Measurements from ENCODE around the gene COL6A2. TPM values are rescaled to one million over a fixed set of nuclear protein-coding genes. Genes with fewer than 3 reads are reported as not detected.
A peak's percentile ranks its signal among the peaks of the same experiment; 100 is the strongest.

Gene COL6A2
- total and polyA plus RNA-seq, 8 donors, result 79.3 to 3,737 (median 398) TPM

DNA sequence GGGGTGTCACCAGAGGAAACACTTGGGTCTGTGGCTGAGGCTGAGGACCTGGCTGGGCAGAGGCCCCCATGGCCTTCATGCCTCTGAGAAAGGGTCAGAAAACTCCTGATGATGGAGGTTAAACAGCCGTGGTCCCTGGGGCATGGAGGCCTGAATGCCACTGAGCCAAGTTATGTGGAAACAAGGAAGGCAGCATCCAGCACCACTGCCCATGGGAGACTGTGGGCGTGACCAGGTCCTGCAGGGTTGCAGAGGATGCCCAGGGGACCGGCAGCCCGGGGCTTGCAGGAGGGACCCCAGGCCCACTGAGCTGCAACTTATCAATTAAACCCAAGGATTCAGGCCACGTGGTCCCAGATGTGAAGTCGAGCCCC, 18.9 kb upstream of the COL6A2 start:
- DNase-seq, result no peak
- no peaks in the 10 kb centered on the region for H3K9me3 ChIP-seq
- peaks cover 0 to 22% (median 10%) of the 10 kb centered on the region in 3 donors for H3K27me3 ChIP-seq
- 52 to 74% (median 71%) methylated on average over 2 to 6 of the region's 6 CpGs for WGBS, 5 donors
- H3K4me1 ChIP-seq, result peaks cover 0 to 25% (median 16%) of the 10 kb centered on the region in 4 donors
- intact Hi-C loops (cut with DNase I; ENCODE audit: low total_unique reads), result no loop called here
- H3K27ac ChIP-seq, result no peak overlapping the region
- no peak for TF ChIP-seq POLR2AphosphoS5 (IDR thresholded peaks at IDR 0.05)
- TF ChIP-seq, protein P1, sequence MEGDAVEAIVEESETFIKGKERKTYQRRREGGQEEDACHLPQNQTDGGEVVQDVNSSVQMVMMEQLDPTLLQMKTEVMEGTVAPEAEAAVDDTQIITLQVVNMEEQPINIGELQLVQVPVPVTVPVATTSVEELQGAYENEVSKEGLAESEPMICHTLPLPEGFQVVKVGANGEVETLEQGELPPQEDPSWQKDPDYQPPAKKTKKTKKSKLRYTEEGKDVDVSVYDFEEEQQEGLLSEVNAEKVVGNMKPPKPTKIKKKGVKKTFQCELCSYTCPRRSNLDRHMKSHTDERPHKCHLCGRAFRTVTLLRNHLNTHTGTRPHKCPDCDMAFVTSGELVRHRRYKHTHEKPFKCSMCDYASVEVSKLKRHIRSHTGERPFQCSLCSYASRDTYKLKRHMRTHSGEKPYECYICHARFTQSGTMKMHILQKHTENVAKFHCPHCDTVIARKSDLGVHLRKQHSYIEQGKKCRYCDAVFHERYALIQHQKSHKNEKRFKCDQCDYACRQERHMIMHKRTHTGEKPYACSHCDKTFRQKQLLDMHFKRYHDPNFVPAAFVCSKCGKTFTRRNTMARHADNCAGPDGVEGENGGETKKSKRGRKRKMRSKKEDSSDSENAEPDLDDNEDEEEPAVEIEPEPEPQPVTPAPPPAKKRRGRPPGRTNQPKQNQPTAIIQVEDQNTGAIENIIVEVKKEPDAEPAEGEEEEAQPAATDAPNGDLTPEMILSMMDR (IDR thresholded peaks at IDR 0.05), result no peak
- H3K36me3 ChIP-seq, result no peaks in the 10 kb centered on the region
- no peak overlapping the region for H3K4me3 ChIP-seq

DNA sequence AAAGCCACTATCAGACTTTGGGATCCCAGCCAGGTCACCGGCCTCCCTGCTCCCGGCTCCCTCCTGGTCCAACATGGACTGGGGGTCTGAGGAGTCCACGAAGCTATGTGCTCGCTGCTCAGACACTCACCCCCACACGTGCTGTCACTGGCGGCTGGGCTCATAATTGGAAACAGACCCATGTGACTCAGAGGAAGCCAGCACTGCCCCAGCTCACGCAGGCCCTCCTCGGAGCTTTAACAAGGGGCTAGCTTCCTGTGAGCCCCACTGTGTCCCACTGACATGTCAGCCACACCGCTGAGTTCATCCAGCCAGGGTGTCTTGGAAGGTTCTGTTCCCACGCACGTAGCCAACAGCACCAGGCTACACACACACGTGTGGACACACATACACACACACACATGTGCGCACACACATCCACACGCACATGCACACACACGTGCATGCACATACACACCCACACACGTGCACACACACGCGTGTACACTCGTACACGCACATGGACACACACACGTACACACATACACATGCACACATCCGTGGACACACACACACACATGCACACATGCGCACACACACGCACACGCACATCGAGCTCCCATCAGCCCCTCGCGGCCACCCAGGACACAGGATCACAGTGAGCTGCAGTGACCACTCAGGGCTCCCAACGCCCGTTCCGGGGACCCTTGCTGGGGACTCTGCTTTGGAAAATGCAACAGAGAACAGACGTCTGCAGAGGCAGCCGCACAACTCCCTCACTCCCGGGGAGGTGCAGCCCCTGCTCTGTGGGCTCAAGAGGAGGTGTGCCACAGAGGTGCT, 18.4 kb upstream of the COL6A2 start:
- Histone ChIP-seq H3K4me1 (peaks cover 0 to 25% (median 16%) of the 10 kb centered on the region in 4 donors), H3K4me3 (no peak overlapping the region), H3K36me3 (no peaks in the 10 kb centered on the region), H3K27ac (no peak overlapping the region), H3K27me3 (peaks cover 0 to 28% (median 14%) of the 10 kb centered on the region in 3 donors), H3K9me3 (no peaks in the 10 kb centered on the region)
- TF ChIP-seq POLR2A (IDR thresholded peaks at IDR 0.05), result no peak
- TF ChIP-seq, protein P1 (IDR thresholded peaks at IDR 0.05), result no peak
- intact Hi-C loops (cut with DNase I; ENCODE audit: low total_unique reads), result no loop called here
- WGBS, 5 donors, result 76 to 86% (median 83%) methylated on average over 30 to 34 of the region's 34 CpGs
- DNase-seq, result peak; percentile 24 to 62

DNA sequence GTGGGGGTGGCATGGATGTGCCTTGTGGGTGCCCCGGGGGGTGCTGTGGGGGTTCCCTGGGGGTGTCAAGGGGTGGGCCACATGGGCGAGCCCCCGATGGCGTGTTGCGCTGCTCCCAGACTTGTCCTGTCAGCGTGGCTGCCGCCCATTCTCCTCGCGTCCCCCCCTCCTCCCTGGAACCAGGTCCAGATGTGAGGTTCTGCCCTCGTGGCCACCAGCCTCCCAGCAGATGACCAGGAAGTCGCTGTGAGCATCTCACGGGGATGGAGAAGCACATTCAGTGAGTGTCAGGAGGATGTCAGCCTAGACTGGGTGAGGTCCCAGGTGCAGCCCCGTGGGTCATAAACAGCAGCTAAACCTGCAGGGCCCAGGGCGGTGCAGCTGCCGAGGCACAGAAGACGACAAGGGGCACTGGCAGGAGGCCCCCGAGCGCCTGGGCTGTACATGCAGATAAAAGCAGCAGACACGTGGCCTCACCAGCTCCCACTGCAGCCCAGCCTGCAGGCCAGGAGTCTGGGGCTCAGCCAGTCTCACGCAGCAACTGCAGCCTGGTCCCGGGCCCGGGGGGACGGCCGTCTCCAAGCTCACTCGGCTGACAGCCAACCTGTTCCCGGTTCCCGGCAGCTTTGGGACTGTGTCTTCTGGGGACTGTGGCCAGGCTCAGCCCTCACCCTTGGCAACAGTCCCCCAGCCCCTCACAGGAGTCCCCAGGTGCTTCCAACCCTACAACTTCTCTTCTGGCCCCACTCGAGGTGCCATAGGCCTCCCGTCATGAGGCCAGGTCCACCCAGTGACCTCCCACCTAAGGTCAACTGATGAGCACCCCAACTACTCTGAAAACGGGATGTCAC, 17.5 kb upstream of the COL6A2 start:
- H3K27me3 ChIP-seq, result peaks cover 0 to 32% (median 14%) of the 10 kb centered on the region in 3 donors
- H3K4me1 ChIP-seq, result peaks cover 0 to 25% (median 16%) of the 10 kb centered on the region in 4 donors
- TF ChIP-seq, protein P1 (IDR thresholded peaks at IDR 0.05), result no peak
- no peak for TF ChIP-seq POLR2AphosphoS5 (IDR thresholded peaks at IDR 0.05)
- TF ChIP-seq POLR2A (IDR thresholded peaks at IDR 0.05), result no peak
- no peak for TF ChIP-seq EP300 (IDR thresholded peaks at IDR 0.05)
- H3K36me3 ChIP-seq, result no peaks in the 10 kb centered on the region
- H3K9me3 ChIP-seq, result no peaks in the 10 kb centered on the region
- 43 to 71% (median 57%) methylated on average over 8 to 30 of the region's 30 CpGs for WGBS, 5 donors
- no peak overlapping the region for H3K27ac ChIP-seq
- DNase-seq, result peak; percentile 24 to 65
- no peak overlapping the region for H3K4me3 ChIP-seq
- intact Hi-C loops (cut with DNase I; ENCODE audit: low total_unique reads), result no loop called here

DNA sequence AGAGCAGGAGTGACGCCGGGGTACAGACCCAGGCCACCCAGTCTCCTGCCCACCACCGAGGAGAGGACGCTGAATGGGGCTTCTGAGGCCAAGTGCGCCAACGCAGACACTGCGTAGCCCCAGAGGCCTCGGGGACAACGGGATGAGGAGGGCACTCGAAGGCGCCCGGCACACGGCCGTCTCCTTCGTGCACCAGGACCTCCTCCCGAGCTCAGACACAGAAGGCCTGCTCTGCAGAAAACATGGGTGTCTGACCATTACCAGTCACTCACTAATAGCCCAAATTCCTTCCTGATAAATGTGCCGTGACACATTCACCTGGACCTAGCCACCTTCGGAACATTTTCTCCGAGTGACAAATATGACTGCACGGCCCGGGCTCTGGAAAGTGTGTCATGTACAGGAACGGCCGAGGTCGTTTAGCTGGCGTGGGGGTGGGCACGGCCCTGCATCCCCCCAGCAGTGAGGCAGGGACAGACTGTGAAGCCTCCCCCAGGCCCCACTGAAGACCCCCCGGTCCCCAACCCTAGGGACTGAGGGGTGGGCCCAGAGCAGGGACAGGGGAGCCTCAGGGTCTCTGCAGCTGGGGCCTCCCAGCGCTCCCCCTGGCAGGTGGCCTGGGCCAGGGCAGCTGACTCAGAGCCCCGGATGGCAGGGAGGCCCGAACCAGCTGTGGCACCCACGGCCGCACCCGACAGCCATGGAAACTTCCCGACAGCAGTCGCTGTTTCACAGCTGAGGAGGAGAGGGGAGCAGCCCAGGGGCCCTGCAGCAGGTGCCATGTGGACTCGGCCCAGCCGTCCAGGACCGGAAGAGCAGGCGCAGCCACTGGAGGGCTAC, 16.7 kb upstream of the COL6A2 start:
- no peak overlapping the region for H3K4me3 ChIP-seq
- H3K9me3 ChIP-seq, result no peaks in the 10 kb centered on the region
- peaks cover 0 to 25% (median 16%) of the 10 kb centered on the region in 4 donors for H3K4me1 ChIP-seq
- H3K27me3 ChIP-seq, result peaks cover 0 to 32% (median 14%) of the 10 kb centered on the region in 3 donors
- H3K36me3 ChIP-seq, result no peaks in the 10 kb centered on the region
- WGBS, 5 donors, result 79 to 85% (median 83%) methylated on average over 29 to 39 of the region's 39 CpGs
- H3K27ac ChIP-seq, result no peak overlapping the region
- intact Hi-C loops (cut with DNase I; ENCODE audit: low total_unique reads), result no loop called here
- TF ChIP-seq EP300 (IDR thresholded peaks at IDR 0.05) (no peak), POLR2AphosphoS5 (IDR thresholded peaks at IDR 0.05) (no peak), POLR2A (IDR thresholded peaks at IDR 0.05) (no peak)
- TF ChIP-seq, protein P1 (IDR thresholded peaks at IDR 0.05), result no peak
- peak in 1 of 2 donors; percentile 22 for DNase-seq
